HuH-7 (cell line): Measurements from ENCODE around the gene CXCL12.

ENCODE experiments used
- DNase-seq: peaks from one replicate; pipeline ENCODE4 v3.0.0; 2011; ENCODE audit warnings: low spot score

Gene CXCL12

GRCh38 chr10:44334091-44334490 is 50.8 kb downstream of the CXCL12 start:
- DNase-seq = no peak

- no peak for DNase-seq
These were observed 51.4 kb downstream of the CXCL12 start for GRCh38 chr10:44333511-44333910.

- DNase-seq = no peak
These were observed 52.4 kb downstream of the CXCL12 start for GRCh38 chr10:44332465-44332864.

DNA sequence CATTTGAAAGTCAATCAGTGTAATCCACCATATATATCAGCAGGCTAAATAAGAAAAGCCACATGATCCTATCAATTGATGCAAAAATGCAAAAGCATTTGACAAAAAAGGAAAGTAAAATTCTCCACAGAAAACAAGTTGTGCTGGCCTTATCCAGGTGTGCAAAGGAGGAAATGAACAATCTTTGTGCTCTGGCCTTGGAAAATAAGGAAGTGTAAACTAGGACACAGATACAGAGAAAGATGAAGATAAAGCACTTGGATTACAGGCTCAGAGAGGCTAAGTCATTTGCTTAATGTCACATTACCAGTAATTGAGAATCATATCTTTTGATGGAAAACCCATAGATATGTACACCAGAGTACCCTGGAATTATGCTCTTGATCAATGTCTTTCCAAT is 54.5 kb downstream of the CXCL12 start:
- no peak for DNase-seq

DNA sequence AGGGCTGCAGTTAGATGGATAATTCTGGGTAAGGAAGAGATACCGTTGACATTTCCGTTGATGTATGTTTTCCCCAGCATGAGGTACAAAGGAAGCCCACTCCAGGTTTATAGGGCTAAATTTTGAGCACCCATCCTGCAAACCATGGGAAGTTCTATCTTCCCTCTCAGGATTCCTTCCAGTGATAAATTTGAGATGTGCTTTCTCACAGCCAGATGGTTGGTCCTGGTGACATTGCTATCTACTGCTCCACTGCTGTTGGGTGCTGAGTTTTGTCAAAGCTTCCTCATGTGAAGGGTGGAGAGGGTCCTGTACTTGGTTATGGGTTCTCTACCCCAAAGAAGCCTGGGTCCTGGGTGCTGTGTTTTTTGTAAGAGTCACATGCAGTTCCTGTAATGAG is 57.4 kb downstream of the CXCL12 start:
- no peak for DNase-seq
